ENCODE data around the gene SAMD7. TPM values are rescaled to one million over a fixed set of nuclear protein-coding genes. Genes with fewer than 3 reads are reported as not detected.

SAMD7 gene
- total RNA-seq, 1 donor from 2014 or later: not detected

GRCh38 chr3:169946336-169946735 is 35.0 kb downstream of the SAMD7 start:
- no peak overlapping the region for H3K27ac Mint-ChIP-seq (ENCODE audit: unreplicated experiment)

GRCh38 chr3:169948559-169949448 is 37.4 kb downstream of the SAMD7 start:
- H3K27me3 Mint-ChIP-seq (ENCODE audit: unreplicated experiment): no peaks in the 10 kb centered on the region
- no peak for TF ChIP-seq CTCF (IDR thresholded peaks at IDR 0.05; ENCODE audit: unreplicated experiment)

More at GRCh38 chr3:169946336-169946735, 35.0 kb downstream of the SAMD7 start:
- Mint-ChIP-seq H3K4me1 (ENCODE audit: unreplicated experiment) (peaks cover 3% of the 10 kb centered on the region), H3K9me3 (ENCODE audit: unreplicated experiment) (no peaks in the 10 kb centered on the region), H3K27me3 (ENCODE audit: unreplicated experiment) (no peaks in the 10 kb centered on the region), H3K36me3 (ENCODE audit: low read depth, unreplicated experiment) (no peaks in the 10 kb centered on the region), H3K4me3 (ENCODE audit: unreplicated experiment) (no peak overlapping the region)
- TF ChIP-seq CTCF (IDR thresholded peaks at IDR 0.05; ENCODE audit: unreplicated experiment): no peak
- DNase-seq (ENCODE audit: low spot score): no peak

GRCh38 chr3:169952045-169952444 is 40.7 kb downstream of the SAMD7 start:
- Mint-ChIP-seq H3K27me3 (ENCODE audit: unreplicated experiment) (no peaks in the 10 kb centered on the region), H3K27ac (ENCODE audit: unreplicated experiment) (no peak overlapping the region), H3K4me3 (ENCODE audit: unreplicated experiment) (no peak overlapping the region), H3K9me3 (ENCODE audit: unreplicated experiment) (no peaks in the 10 kb centered on the region), H3K4me1 (ENCODE audit: unreplicated experiment) (no peaks in the 10 kb centered on the region), H3K36me3 (ENCODE audit: low read depth, unreplicated experiment) (no peaks in the 10 kb centered on the region)
- TF ChIP-seq CTCF (IDR thresholded peaks at IDR 0.05; ENCODE audit: unreplicated experiment): no peak
- no peak for DNase-seq (ENCODE audit: low spot score)

More at GRCh38 chr3:169948559-169949448, 37.4 kb downstream of the SAMD7 start:
- H3K27ac Mint-ChIP-seq (ENCODE audit: unreplicated experiment): no peak overlapping the region
- no peaks in the 10 kb centered on the region for H3K36me3 Mint-ChIP-seq (ENCODE audit: low read depth, unreplicated experiment)
- DNase-seq (ENCODE audit: low spot score): no peak
- H3K9me3 Mint-ChIP-seq (ENCODE audit: unreplicated experiment): no peaks in the 10 kb centered on the region
- H3K4me1 Mint-ChIP-seq (ENCODE audit: unreplicated experiment): peaks cover 3% of the 10 kb centered on the region
- no peak overlapping the region for H3K4me3 Mint-ChIP-seq (ENCODE audit: unreplicated experiment)

GRCh38 chr3:169953462-169954141 is 42.2 kb downstream of the SAMD7 start:
- TF ChIP-seq CTCF (IDR thresholded peaks at IDR 0.05; ENCODE audit: unreplicated experiment): no peak
- H3K27ac Mint-ChIP-seq (ENCODE audit: unreplicated experiment): no peak overlapping the region
- H3K36me3 Mint-ChIP-seq (ENCODE audit: low read depth, unreplicated experiment): no peaks in the 10 kb centered on the region
- H3K9me3 Mint-ChIP-seq (ENCODE audit: unreplicated experiment): no peaks in the 10 kb centered on the region
- no peak for DNase-seq (ENCODE audit: low spot score)
- H3K4me1 Mint-ChIP-seq (ENCODE audit: unreplicated experiment): no peaks in the 10 kb centered on the region
- no peak overlapping the region for H3K4me3 Mint-ChIP-seq (ENCODE audit: unreplicated experiment)
- no peaks in the 10 kb centered on the region for H3K27me3 Mint-ChIP-seq (ENCODE audit: unreplicated experiment)
